Fibroblast of villous mesenchyme (primary cell): Measurements from ENCODE around the gene NRIP1. TPM values are rescaled to one million over a fixed set of nuclear protein-coding genes. Genes with fewer than 3 reads are reported as not detected.
"Not testable (repeated sequence)": the region's sequence is repeated elsewhere in the genome, so short reads cannot be mapped to it uniquely, and the experiment has no call there.

ENCODE experiments used
- DNase-seq: peaks from one replicate; pipeline ENCODE4 v3.0.0-alpha.2; 2010; ENCODE audit warnings: low read depth
- H3K4me3 ChIP-seq: 2 replicates; pipeline ENCODE4 v1.5.1; 2011; ENCODE audit warnings: low read depth, mild to moderate bottlenecking, low read length
- CTCF ChIP-seq: IDR thresholded peaks from 2 replicates; pipeline ENCODE4 v1.5.1; 2012; ENCODE audit warnings: low read depth, mild to moderate bottlenecking, low read length; ENCODE audit not compliant: insufficient read depth
- total RNA-seq: library from RNA; depleted of rRNA; stranded (reverse); fragments of >200 nt; gene quantifications from 2 replicates; pipeline ENCODE4 v1.2.3, GENCODE V29; 2012

NRIP1 gene
- total RNA-seq, 1 donor, result 56.6 TPM

GRCh38 chr21:14952916-14953315, 111.9 kb downstream of the NRIP1 start:
- no peak for DNase-seq
- peak; percentile 3 for TF ChIP-seq CTCF

DNA sequence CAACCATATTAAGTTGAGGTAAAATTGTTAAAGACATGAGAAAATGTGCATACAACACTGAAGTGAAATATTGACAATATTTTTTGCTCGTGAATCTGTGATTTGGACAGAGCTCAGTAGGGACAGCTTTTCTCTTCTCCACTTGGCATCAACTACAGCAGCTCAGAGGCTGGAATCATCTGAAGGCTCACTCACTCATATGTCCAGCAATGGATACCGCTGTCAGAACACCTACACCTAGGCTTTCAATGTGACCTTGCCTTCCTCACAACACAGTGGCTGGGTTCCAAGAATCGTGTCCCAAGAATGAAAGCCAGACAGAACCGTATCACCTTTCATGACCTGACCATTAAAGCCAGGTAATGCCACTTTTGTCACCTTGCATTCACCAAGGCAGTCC, 115.2 kb downstream of the NRIP1 start:
- H3K4me3 ChIP-seq, result no peak overlapping the region
- DNase-seq, result no peak
- no peak for TF ChIP-seq CTCF

More at GRCh38 chr21:14952916-14953315, 111.9 kb downstream of the NRIP1 start:
- no peak overlapping the region for H3K4me3 ChIP-seq

- no peak overlapping the region for H3K4me3 ChIP-seq
- no peak for TF ChIP-seq CTCF
- DNase-seq, result no peak
Observed at GRCh38 chr21:14947613-14948160, 117.1 kb downstream of the NRIP1 start.

GRCh38 chr21:14945176-14945575, 119.6 kb downstream of the NRIP1 start:
- no peak for DNase-seq
- H3K4me3 ChIP-seq, result no peak overlapping the region
- TF ChIP-seq CTCF, result no peak

DNA sequence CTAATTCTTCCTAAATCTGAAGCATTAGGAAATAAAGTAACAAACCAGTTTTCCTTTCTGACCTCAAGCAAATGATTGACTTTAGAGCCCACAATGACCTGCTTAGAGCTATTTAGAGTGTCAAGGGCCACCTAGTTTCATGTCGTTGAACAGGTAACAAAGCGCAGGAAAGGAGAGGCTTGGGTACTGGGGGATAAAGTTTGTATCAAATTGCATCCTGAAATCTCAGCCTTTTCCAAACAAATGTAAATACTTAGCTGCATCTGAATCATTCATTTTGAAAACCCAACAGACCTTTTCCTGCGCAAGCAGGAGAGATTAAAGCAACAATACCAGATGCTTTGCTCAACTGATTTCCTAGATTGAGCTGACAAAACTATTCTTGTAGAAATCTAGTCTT, 121.2 kb downstream of the NRIP1 start:
- no peak overlapping the region for H3K4me3 ChIP-seq
- DNase-seq, result no peak
- no peak for TF ChIP-seq CTCF

DNA sequence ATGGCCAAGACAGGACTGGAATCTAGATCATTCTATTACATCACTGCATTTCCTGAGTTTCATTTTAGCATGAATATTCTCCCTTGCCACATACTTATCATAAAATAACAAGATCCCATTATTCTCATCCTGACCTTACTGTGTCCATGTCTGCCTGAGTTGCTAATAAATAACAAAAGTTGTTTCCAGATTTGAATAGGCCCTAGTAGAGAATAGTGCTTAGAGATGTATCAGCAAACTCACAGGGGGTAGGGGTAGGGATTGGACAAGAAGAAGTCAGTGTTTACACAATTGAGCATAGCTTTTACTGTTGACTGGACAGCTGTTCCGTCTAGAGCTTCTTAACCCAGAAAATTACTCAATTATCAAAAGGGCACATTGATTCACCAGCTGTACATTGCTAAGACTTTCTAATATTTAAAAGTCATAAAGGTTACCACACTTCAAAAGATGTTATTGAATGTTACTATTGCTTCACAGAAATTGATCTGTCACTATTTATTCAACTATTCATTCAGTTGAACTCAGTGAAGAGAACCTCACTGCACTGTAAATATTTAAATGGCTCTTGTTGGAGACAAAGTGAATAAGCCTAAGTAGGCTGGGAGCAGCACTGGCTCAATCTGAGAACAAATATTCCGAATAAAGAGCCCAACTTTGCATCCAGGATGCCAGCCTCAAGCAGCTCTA, 121.9 kb downstream of the NRIP1 start:
- H3K4me3 ChIP-seq, result no peak overlapping the region
- TF ChIP-seq CTCF, result no peak

DNA sequence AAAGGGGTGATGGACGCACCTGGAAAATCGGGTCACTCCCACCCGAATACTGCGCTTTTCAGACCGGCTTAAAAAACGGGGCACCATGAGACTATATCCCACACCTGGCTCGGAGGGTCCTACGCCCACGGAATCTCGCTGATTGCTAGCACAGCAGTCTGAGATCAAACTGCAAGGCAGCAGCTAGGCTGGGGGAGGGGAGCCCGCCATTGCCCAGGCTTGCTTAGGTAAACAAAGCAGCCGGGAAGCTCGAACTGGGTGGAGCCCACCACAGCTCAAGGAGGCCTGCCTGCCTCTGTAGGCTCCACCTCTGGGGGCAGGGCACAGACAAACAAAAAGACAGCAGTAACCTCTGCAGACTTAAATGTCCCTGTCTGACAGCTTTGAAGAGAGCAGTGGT, 137.5 kb downstream of the NRIP1 start:
- H3K4me3 ChIP-seq, DNase-seq: not testable (repeated sequence)

More for the DNA sequence above, 121.9 kb downstream of the NRIP1 start:
- peak; percentile 42 for DNase-seq
